A673 (cell line): ENCODE measurements around the gene RPRD1B. TPM values are rescaled to one million over a fixed set of nuclear protein-coding genes. Genes with fewer than 3 reads are reported as not detected.
"Not testable (repeated sequence)": the region's sequence is repeated elsewhere in the genome, so short reads cannot be mapped to it uniquely, and the experiment has no call there.

Experiments
- BruUV-seq: library from RNA; stranded (reverse); fragments of 400-500 nt; replicated peaks from 2 replicates; lab custom pipeline; 2021; lab: Mats Ljungman, UMichigan
- CTCF ChIA-PET: fragments of 300-600 bp; sonication (Branson Sonifier 250); formaldehyde crosslinking; loops from one replicate; lab custom pipeline; 2022; ENCODE audit warnings: antibody characterized with exemption; lab: Charles Lee
- POLR2A ChIA-PET: fragments of 300-600 bp; sonication (Branson Sonifier 250); formaldehyde crosslinking; loops from one replicate; lab custom pipeline; 2022; ENCODE audit warnings: antibody characterized with exemption; ENCODE audit not compliant: low non-redundant PET; lab: Charles Lee
- DNase-seq: peaks from one replicate; pipeline ENCODE4 v3.0.0-alpha.2; 2015; ENCODE audit warnings: low spot score
- H3K27ac ChIP-seq: fragments of 200-600 bp; sonication (generic); 2 replicates; pipeline ENCODE4 v1.5.1; 2016; ENCODE audit warnings: mixed run types, low read depth, mild to moderate bottlenecking, mixed read lengths, antibody characterized with exemption, low read length; ENCODE audit not compliant: poor library complexity, severe bottlenecking
- H3K27me3 ChIP-seq: fragments of 200-600 bp; sonication (generic); replicated peaks from 2 replicates; pipeline ENCODE4 v1.6.1; 2017; ENCODE audit warnings: mixed run types, low read depth, mild to moderate bottlenecking, mixed read lengths, antibody characterized with exemption, low read length; ENCODE audit not compliant: insufficient read depth, poor library complexity
- H3K36me3 ChIP-seq: fragments of 200-600 bp; sonication (generic); 2 replicates; pipeline ENCODE4 v1.6.1; 2016; ENCODE audit warnings: mixed run types, mild to moderate bottlenecking, mixed read lengths, antibody characterized with exemption, low read length; ENCODE audit not compliant: insufficient read depth, poor library complexity, severe bottlenecking
- H3K4me1 ChIP-seq: fragments of 200-600 bp; sonication (generic); 2 replicates; pipeline ENCODE4 v1.6.1; 2017; ENCODE audit warnings: mixed run types, mild to moderate bottlenecking, mixed read lengths, antibody characterized with exemption, low read length; ENCODE audit not compliant: insufficient read depth, poor library complexity, severe bottlenecking
- H3K4me3 ChIP-seq: fragments of 200-600 bp; sonication (generic); 2 replicates; pipeline ENCODE4 v1.5.1; 2016; ENCODE audit warnings: low read depth, mixed run types, mild to moderate bottlenecking, mixed read lengths, low read length; ENCODE audit not compliant: poor library complexity, severe bottlenecking
- H3K9me3 ChIP-seq: fragments of 200-600 bp; sonication (generic); 2 replicates; pipeline ENCODE4 v1.6.1; 2016; ENCODE audit warnings: mixed run types, low read depth, mild to moderate bottlenecking, mixed read lengths, antibody characterized with exemption, low read length; ENCODE audit not compliant: poor library complexity, severe bottlenecking
- CTCF ChIP-seq: fragments of 300-800, 200-600 bp; sonication (generic); conservative IDR thresholded peaks from 2 replicates; pipeline ENCODE4 v1.5.1; 2017; ENCODE audit warnings: low read depth, mild to moderate bottlenecking, antibody characterized with exemption, low read length, moderate library complexity, mixed read lengths
- EZH2 ChIP-seq: fragments of 200-600 bp; sonication (generic); IDR thresholded peaks from 2 replicates; pipeline ENCODE4 v1.6.1; 2017; ENCODE audit warnings: borderline replicate concordance, low read depth, mild to moderate bottlenecking, mixed read lengths, antibody characterized with exemption, low read length; ENCODE audit not compliant: poor library complexity, severe bottlenecking
- intact Hi-C: fragments of 100-400 bp; cut with micrococcal nuclease; formaldehyde crosslinking; loops from one replicate; pipeline ENCODE4 v1.10.0; 2022; ENCODE audit not compliant: unreplicated experiment
- total RNA-seq: library from RNA; stranded (reverse); gene quantifications from 2 replicates; pipeline ENCODE4 v1.2.3, GENCODE V29; 2021

The RPRD1B gene
- total RNA-seq, 1 experiment from 2014 or later: 36.1 TPM

GRCh38 chr20:38094373-38094891 lies 60.9 kb downstream of the RPRD1B start:
- ChIA-PET POLR2A (no interaction called here), CTCF (no interaction called here)
- Histone ChIP-seq H3K27me3 (no peaks in the 10 kb centered on the region), H3K4me3 (no peak overlapping the region), H3K36me3 (peaks cover 10% of the 10 kb centered on the region), H3K27ac (peak overlapping the region; percentile 31), H3K4me1 (peaks cover 41% of the 10 kb centered on the region), H3K9me3 (no peaks in the 10 kb centered on the region)
- TF ChIP-seq EZH2 (no peak), CTCF (no peak)
- DNase-seq: peak; percentile 83
- intact Hi-C loops: no loop called here
- no TSS peak for BruUV-seq

GRCh38 chr20:38095017-38095686 lies 61.6 kb downstream of the RPRD1B start:
- Histone ChIP-seq H3K27me3 (no peaks in the 10 kb centered on the region), H3K27ac (peak overlapping the region; percentile 31), H3K9me3 (no peaks in the 10 kb centered on the region), H3K4me3 (no peak overlapping the region), H3K4me1 (peaks cover 41% of the 10 kb centered on the region), H3K36me3 (peaks cover 5% of the 10 kb centered on the region)
- intact Hi-C loops: no loop called here
- CTCF ChIA-PET: no interaction called here
- no peak for DNase-seq
- no TSS peak for BruUV-seq
- TF ChIP-seq CTCF: no peak
- no peak for TF ChIP-seq EZH2
- POLR2A ChIA-PET: no interaction called here

GRCh38 chr20:38098952-38099351 lies 65.4 kb downstream of the RPRD1B start:
- intact Hi-C loops: no loop called here
- H3K36me3 ChIP-seq: no peaks in the 10 kb centered on the region
- CTCF ChIA-PET: no interaction called here

GRCh38 chr20:38102206-38102605 lies 68.7 kb downstream of the RPRD1B start:
- intact Hi-C loops, BruUV-seq, H3K27me3 ChIP-seq, POLR2A ChIA-PET, CTCF ChIA-PET, H3K36me3 ChIP-seq, H3K4me1 ChIP-seq, H3K9me3 ChIP-seq, DNase-seq, H3K27ac ChIP-seq, H3K4me3 ChIP-seq: not testable (repeated sequence)

More at GRCh38 chr20:38098952-38099351, 65.4 kb downstream of the RPRD1B start:
- Histone ChIP-seq H3K9me3 (no peaks in the 10 kb centered on the region), H3K27me3 (no peaks in the 10 kb centered on the region), H3K27ac (no peak overlapping the region), H3K4me1 (peaks cover 13% of the 10 kb centered on the region), H3K4me3 (no peak overlapping the region)
- POLR2A ChIA-PET: no interaction called here
- no TSS peak for BruUV-seq
- TF ChIP-seq EZH2 (no peak), CTCF (no peak)
- DNase-seq: no peak
